OCI-LY1 (cell line): ENCODE measurements around the gene ACOT9.

ENCODE experiments used
- H2AFZ ChIP-seq: fragments of 200-600 bp; sonication (generic), shearing (Covaris generic); 2 replicates; pipeline ENCODE4 v1.6.0; 2014; ENCODE audit warnings: antibody characterized with exemption, mild to moderate bottlenecking, low read length
- H3F3A ChIP-seq: fragments of 200-600 bp; sonication (generic), shearing (Covaris generic); 2 replicates; pipeline ENCODE4 v1.6.0; 2014; ENCODE audit warnings: mild to moderate bottlenecking, antibody characterized with exemption, low read length, moderate library complexity; ENCODE audit not compliant: insufficient read depth
- H3K27ac ChIP-seq: fragments of 200-600 bp; sonication (generic); 2 replicates; pipeline ENCODE4 v1.5.1; 2014; ENCODE audit warnings: low read length, mixed run types, mild to moderate bottlenecking, low read depth; ENCODE audit not compliant: poor library complexity, severe bottlenecking
- H3K27me3 ChIP-seq: fragments of 200-600 bp; sonication (generic); 2 replicates; pipeline ENCODE4 v1.6.0; 2014; ENCODE audit warnings: antibody characterized with exemption, mild to moderate bottlenecking, low read length, moderate library complexity; ENCODE audit not compliant: insufficient read depth
- H3K36me3 ChIP-seq: fragments of 200-600 bp; sonication (generic); 2 replicates; pipeline ENCODE4 v1.6.1; 2014; ENCODE audit warnings: mild to moderate bottlenecking, antibody characterized with exemption, low read length, moderate library complexity, mixed read lengths; ENCODE audit not compliant: insufficient read depth
- H3K4me1 ChIP-seq: fragments of 200-600 bp; sonication (generic); 2 replicates; pipeline ENCODE4 v1.5.1; 2014; ENCODE audit warnings: mild to moderate bottlenecking, low read length, moderate library complexity; ENCODE audit not compliant: insufficient read depth, severe bottlenecking
- H3K4me2 ChIP-seq: fragments of 200-600 bp; sonication (generic), shearing (Covaris generic); 2 replicates; pipeline ENCODE4 v1.6.1; 2014; ENCODE audit warnings: low read length
- H3K4me3 ChIP-seq: fragments of 200-600 bp; sonication (generic); 2 replicates; pipeline ENCODE4 v1.5.1; 2014; ENCODE audit warnings: low read length, low read depth, mild to moderate bottlenecking, mixed read lengths; ENCODE audit not compliant: poor library complexity, severe bottlenecking
- H3K79me2 ChIP-seq: fragments of 200-600 bp; shearing (Covaris generic); 2 replicates; pipeline ENCODE4 v1.6.1; 2016; ENCODE audit warnings: mixed run types, low read length, mixed read lengths; ENCODE audit not compliant: insufficient read depth
- H3K9ac ChIP-seq: fragments of 200-600 bp; sonication (generic), shearing (Covaris generic); 2 replicates; pipeline ENCODE4 v1.6.1; 2014; ENCODE audit warnings: mild to moderate bottlenecking, low read length, mixed read lengths
- H3K9me2 ChIP-seq: fragments of 200-600 bp; sonication (generic), shearing (Covaris generic); 2 replicates; pipeline ENCODE4 v1.6.1; 2014; ENCODE audit warnings: low read depth, mild to moderate bottlenecking, low read length, mixed read lengths
- H3K9me3 ChIP-seq: fragments of 200-600 bp; shearing (Covaris generic); 2 replicates; pipeline ENCODE4 v1.6.1; 2014; ENCODE audit warnings: low read length, mixed read lengths
- H4K20me1 ChIP-seq: fragments of 200-600 bp; sonication (generic), shearing (Covaris generic); 2 replicates; pipeline ENCODE4 v1.6.0; 2016; ENCODE audit warnings: mild to moderate bottlenecking, low read length; ENCODE audit not compliant: insufficient read depth
- CTCF ChIP-seq: fragments of 200-600 bp; sonication (generic), shearing (Covaris generic); IDR thresholded peaks from 2 replicates; pipeline ENCODE4 v1.5.1; 2017; ENCODE audit warnings: mild to moderate bottlenecking, antibody characterized with exemption, low read length, moderate library complexity, mixed read lengths
- EZH2 ChIP-seq: fragments of 200-600 bp; sonication (generic), shearing (Covaris generic); IDR thresholded peaks from 2 replicates; pipeline ENCODE4 v1.8.0; 2017; ENCODE audit warnings: borderline replicate concordance, mixed run types, mild to moderate bottlenecking, antibody characterized with exemption, low read length, moderate library complexity, mixed read lengths

The ACOT9 gene

GRCh38 chrX:23765449-23765848 lies 22.4 kb upstream of the ACOT9 start:
- H3K27ac ChIP-seq: no peak overlapping the region
- no peaks in the 10 kb centered on the region for H3K9me2 ChIP-seq
- no peaks in the 10 kb centered on the region for H3F3A ChIP-seq
- peaks cover 4% of the 10 kb centered on the region for H3K4me1 ChIP-seq
- H3K9ac ChIP-seq: no peak overlapping the region
- H3K79me2 ChIP-seq: no peaks in the 10 kb centered on the region
- H2AFZ ChIP-seq: no peak overlapping the region
- H3K4me2 ChIP-seq: no peak overlapping the region
- H3K9me3 ChIP-seq: no peaks in the 10 kb centered on the region
- TF ChIP-seq EZH2: no peak
- no peak for TF ChIP-seq CTCF
- H4K20me1 ChIP-seq: no peaks in the 10 kb centered on the region
- no peaks in the 10 kb centered on the region for H3K27me3 ChIP-seq
- no peaks in the 10 kb centered on the region for H3K36me3 ChIP-seq
- H3K4me3 ChIP-seq: no peak overlapping the region

GRCh38 chrX:23764188-23764984 lies 21.3 kb upstream of the ACOT9 start:
- H3K36me3 ChIP-seq: no peaks in the 10 kb centered on the region
- peaks cover 4% of the 10 kb centered on the region for H3K4me1 ChIP-seq
- TF ChIP-seq EZH2 (no peak), CTCF (no peak)
- H3K9ac ChIP-seq: no peak overlapping the region
- no peaks in the 10 kb centered on the region for H3K27me3 ChIP-seq
- no peaks in the 10 kb centered on the region for H3K9me2 ChIP-seq
- H4K20me1 ChIP-seq: no peaks in the 10 kb centered on the region
- no peaks in the 10 kb centered on the region for H3F3A ChIP-seq
- no peaks in the 10 kb centered on the region for H3K9me3 ChIP-seq
- no peak overlapping the region for H2AFZ ChIP-seq
- H3K27ac ChIP-seq: no peak overlapping the region
- no peak overlapping the region for H3K4me2 ChIP-seq
- no peaks in the 10 kb centered on the region for H3K79me2 ChIP-seq
- H3K4me3 ChIP-seq: no peak overlapping the region

- Histone ChIP-seq H2AFZ (no peak overlapping the region), H3F3A (no peaks in the 10 kb centered on the region), H3K36me3 (no peaks in the 10 kb centered on the region), H3K79me2 (no peaks in the 10 kb centered on the region), H3K9ac (no peak overlapping the region), H3K4me2 (no peak overlapping the region), H3K9me2 (no peaks in the 10 kb centered on the region), H3K27me3 (no peaks in the 10 kb centered on the region), H3K9me3 (no peaks in the 10 kb centered on the region), H3K4me3 (no peak overlapping the region), H4K20me1 (no peaks in the 10 kb centered on the region), H3K27ac (no peak overlapping the region), H3K4me1 (no peaks in the 10 kb centered on the region)
- TF ChIP-seq EZH2: no peak
- TF ChIP-seq CTCF: no peak
These were observed 16.7 kb upstream of the ACOT9 start for GRCh38 chrX:23759821-23760220.
